IMR-90 (cell line): ENCODE measurements around the gene ARHGEF6. TPM values are rescaled to one million over a fixed set of nuclear protein-coding genes. Genes with fewer than 3 reads are reported as not detected.

Experiments used
- ATAC-seq: fragments of 200-7000 bp; cut with Tn5 transposase; 2 replicates; pipeline ENCODE4 v1.9.1; 2020; ENCODE audit warnings: low read depth, mild to moderate bottlenecking, moderate library complexity
- BruUV-seq: library from RNA; stranded (reverse); fragments of 400-500 nt; replicated peaks from 2 replicates; lab custom pipeline; 2021; lab: Mats Ljungman, UMichigan
- CTCF ChIA-PET: fragments of 300-600 bp; formaldehyde crosslinking; extraction: SDS; loops from one replicate; lab custom pipeline; 2021; ENCODE audit warnings: antibody characterized with exemption; lab: Yijun Ruan, JAX
- POLR2A ChIA-PET: fragments of 300-600 bp; sonication (Branson Sonifier 250); formaldehyde crosslinking; loops from one replicate; lab custom pipeline; 2022; ENCODE audit warnings: antibody characterized with exemption; ENCODE audit not compliant: unreplicated experiment; lab: Charles Lee
- DNase-seq: peaks from one replicate; pipeline ENCODE4 v3.0.0; 2013
- H2AFZ ChIP-seq: replicated peaks from 2 replicates; pipeline ENCODE3; 2013; ENCODE audit warnings: low read length, mild to moderate bottlenecking; ENCODE audit not compliant: poor library complexity
- H2AK5ac ChIP-seq: 2 replicates; pipeline ENCODE4 v1.6.1; 2013; ENCODE audit warnings: low read depth, low read length, inconsistent platforms
- H2AK9ac ChIP-seq: replicated peaks from 2 replicates; pipeline ENCODE3; 2013; ENCODE audit warnings: mild to moderate bottlenecking, low read depth, low read length, moderate library complexity; ENCODE audit not compliant: poor library complexity
- H2BK120ac ChIP-seq: 2 replicates; pipeline ENCODE4 v1.6.1; 2013; ENCODE audit warnings: low read depth, low read length, inconsistent platforms
- H2BK15ac ChIP-seq: 3 replicates; pipeline ENCODE4 v1.6.1; 2013; ENCODE audit warnings: low read depth, low read length, inconsistent platforms
- H2BK20ac ChIP-seq: 2 replicates; pipeline ENCODE4 v1.6.1; 2013; ENCODE audit warnings: low read depth, mild to moderate bottlenecking, inconsistent platforms, low read length, moderate library complexity
- H2BK5ac ChIP-seq: 2 replicates; pipeline ENCODE4 v1.6.1; 2013; ENCODE audit warnings: mild to moderate bottlenecking, low read depth, low read length, inconsistent platforms; ENCODE audit not compliant: poor library complexity, severe bottlenecking
- H3K14ac ChIP-seq: replicated peaks from 2 replicates; pipeline ENCODE4 v1.6.1; 2013; ENCODE audit warnings: low read depth, low read length, inconsistent platforms
- H3K18ac ChIP-seq: 2 replicates; pipeline ENCODE4 v1.6.1; 2013; ENCODE audit warnings: low read depth, low read length, control low read depth
- H3K23ac ChIP-seq: 2 replicates; pipeline ENCODE4 v1.6.1; 2013; ENCODE audit warnings: low read depth, low read length, inconsistent platforms
- H3K27ac ChIP-seq: 2 replicates; pipeline ENCODE4 v1.5.1; 2013; ENCODE audit warnings: mild to moderate bottlenecking, control low read depth, low read length; ENCODE audit not compliant: insufficient read depth
- H3K27me3 ChIP-seq: 2 replicates; pipeline ENCODE4 v1.6.1; 2013; ENCODE audit warnings: low read length; ENCODE audit not compliant: control insufficient read depth, insufficient read depth
- H3K36me3 ChIP-seq: 2 replicates; pipeline ENCODE4 v1.6.1; 2013; ENCODE audit warnings: low read length, mixed read lengths; ENCODE audit not compliant: control insufficient read depth, insufficient read depth
- H3K4ac ChIP-seq: 2 replicates; pipeline ENCODE4 v1.6.1; 2013; ENCODE audit warnings: low read depth, low read length, inconsistent platforms
- H3K4me1 ChIP-seq: 2 replicates; pipeline ENCODE4 v1.6.1; 2013; ENCODE audit warnings: low read length, mixed read lengths; ENCODE audit not compliant: control insufficient read depth, insufficient read depth
- H3K4me2 ChIP-seq: 2 replicates; pipeline ENCODE4 v1.6.1; 2013; ENCODE audit warnings: low read depth, mild to moderate bottlenecking, control low read depth, low read length, moderate library complexity
- H3K4me3 ChIP-seq: 2 replicates; pipeline ENCODE4 v1.5.1; 2013; ENCODE audit warnings: low read depth, mild to moderate bottlenecking, control low read depth, low read length, moderate library complexity; ENCODE audit not compliant: insufficient read depth
- H3K56ac ChIP-seq: 2 replicates; pipeline ENCODE4 v1.6.1; 2013; ENCODE audit warnings: low read length, inconsistent platforms; ENCODE audit not compliant: insufficient read depth; ENCODE audit errors: extremely low read depth
- H3K79me1 ChIP-seq, 2 experiments: 2 replicates each; pipeline ENCODE4 v1.6.1; 2013; ENCODE audit warnings: low read length in 2 of 2, inconsistent platforms in 1 of 2, low read depth in 1 of 2
- H3K9ac ChIP-seq: 2 replicates; pipeline ENCODE4 v1.6.1; 2013; ENCODE audit warnings: low read depth, low read length, control low read depth
- H3K9me1 ChIP-seq: 2 replicates; pipeline ENCODE4 v1.6.1; 2013; ENCODE audit warnings: low read length, inconsistent platforms; ENCODE audit not compliant: insufficient read depth
- H3K9me3 ChIP-seq: 2 replicates; pipeline ENCODE4 v1.6.1; 2013; ENCODE audit warnings: low read length; ENCODE audit not compliant: control insufficient read depth, insufficient read depth
- H4K20me1 ChIP-seq: 2 replicates; pipeline ENCODE4 v1.6.1; 2013; ENCODE audit warnings: low read length, inconsistent platforms; ENCODE audit not compliant: insufficient read depth
- H4K5ac ChIP-seq: 2 replicates; pipeline ENCODE4 v1.6.1; 2013; ENCODE audit warnings: mild to moderate bottlenecking, low read depth, low read length, control low read depth
- H4K8ac ChIP-seq, 2 experiments: 2 replicates each; pipeline ENCODE4 v1.6.1; 2013; ENCODE audit warnings: low read depth in 2 of 2, low read length in 2 of 2, control low read depth in 1 of 2, inconsistent platforms in 1 of 2
- H4K91ac ChIP-seq: 2 replicates; pipeline ENCODE4 v1.6.1; 2013; ENCODE audit warnings: low read depth, low read length, inconsistent platforms; ENCODE audit not compliant: insufficient read depth
- BHLHE40 ChIP-seq: fragments of 150-350 bp; IDR thresholded peaks from 2 replicates; pipeline ENCODE4 v1.6.1; 2016; ENCODE audit warnings: mild to moderate bottlenecking, low read depth, low read length
- CEBPB ChIP-seq: IDR thresholded peaks from 2 replicates; pipeline ENCODE4 v1.6.1; 2012; ENCODE audit warnings: low read depth, low read length, improper control_type of control experiment
- CHD1 ChIP-seq: IDR thresholded peaks from 2 replicates; pipeline ENCODE4 v1.6.1; 2012; ENCODE audit warnings: low read depth, low read length, improper control_type of control experiment
- FOS ChIP-seq: fragments of 150-350 bp; IDR thresholded peaks from 2 replicates; pipeline ENCODE4 v1.6.1; 2016; ENCODE audit warnings: low read depth, low read length
- MAFK ChIP-seq: IDR thresholded peaks from 2 replicates; pipeline ENCODE4 v1.6.1; 2012; ENCODE audit warnings: low read depth, low read length, improper control_type of control experiment
- MAZ ChIP-seq: IDR thresholded peaks from 2 replicates; pipeline ENCODE4 v1.6.1; 2012; ENCODE audit warnings: low read depth, mild to moderate bottlenecking, low read length, improper control_type of control experiment, moderate library complexity, borderline replicate concordance
- MXI1 ChIP-seq: IDR thresholded peaks from 2 replicates; pipeline ENCODE4 v1.6.1; 2012; ENCODE audit warnings: low read depth, mild to moderate bottlenecking, low read length, moderate library complexity, borderline replicate concordance
- NFE2L2 ChIP-seq: fragments of 150-350 bp; IDR thresholded peaks from 2 replicates; pipeline ENCODE4 v1.6.1; 2016; ENCODE audit warnings: low read depth, mild to moderate bottlenecking, low read length
- POLR2A ChIP-seq: IDR thresholded peaks from 2 replicates; pipeline ENCODE4 v1.6.1; 2012; ENCODE audit warnings: mild to moderate bottlenecking, low read depth, low read length
- RAD21 ChIP-seq: IDR thresholded peaks from 2 replicates; pipeline ENCODE4 v1.6.1; 2012; ENCODE audit warnings: low read length, improper control_type of control experiment
- RCOR1 ChIP-seq: IDR thresholded peaks from 2 replicates; pipeline ENCODE4 v1.6.1; 2012; ENCODE audit warnings: mild to moderate bottlenecking, low read length, improper control_type of control experiment; ENCODE audit not compliant: insufficient replicate concordance
- RFX5 ChIP-seq: IDR thresholded peaks from 2 replicates; pipeline ENCODE4 v1.8.0; 2012; ENCODE audit warnings: low read depth, mild to moderate bottlenecking, low read length, moderate library complexity
- SMC3 ChIP-seq: fragments of 150-350 bp; IDR thresholded peaks from 2 replicates; pipeline ENCODE4 v1.6.1; 2016; ENCODE audit warnings: low read depth, mild to moderate bottlenecking, antibody characterized with exemption, low read length, moderate library complexity
- WGBS, 2 experiments: methylation state at CpG; one replicate each; pipeline versions ENCODE4 v1.1.5 to v1.1.7; 2013; ENCODE audit warnings: missing lambda C conversion rate in 2 of 2; ENCODE audit not compliant: insufficient read length in 1 of 2; ENCODE audit errors: extremely low coverage in 2 of 2; 5-methylcytosine and 5-hydroxymethylcytosine counted together
- dilution Hi-C: fragments of 300-500 bp; cut with HindIII; formaldehyde crosslinking; loops from one replicate; pipeline ENCODE4 v1.14.3; 2018; ENCODE audit warnings: low sequenced_read_pairs; ENCODE audit not compliant: unreplicated experiment
- in situ Hi-C: fragments of 300-500 bp; cut with MboI; formaldehyde crosslinking; loops from 3 replicates; pipeline ENCODE4 v1.14.3; 2019; ENCODE audit warnings: low sequenced_read_pairs, inconsistent platforms, mixed read lengths
- intact Hi-C: fragments of 100-400 bp; cut with micrococcal nuclease; formaldehyde crosslinking; loops from 2 replicates; pipeline ENCODE4 v1.10.0; 2022
- polyA plus RNA-seq, 3 experiments: library from polyadenylated mRNA; depleted of rRNA; stranded (reverse); fragments of >200 nt; gene quantifications; 2 replicates each; pipeline ENCODE4 v1.2.3, GENCODE V29; 2012; ENCODE audit warnings: low replicate concordance in 1 of 3
- total RNA-seq: library from RNA; depleted of rRNA; stranded (reverse); fragments of >200 nt; gene quantifications from 2 replicates; pipeline ENCODE4 v1.2.3, GENCODE V29; 2012
- TF ChIP-seq, protein P1 (sequence below): fragments of 150-350 bp; IDR thresholded peaks from 2 replicates; pipeline ENCODE4 v1.6.1; 2016; ENCODE audit warnings: low read depth, mild to moderate bottlenecking, low read length, moderate library complexity, borderline replicate concordance
- TF ChIP-seq, protein P2 (sequence below): fragments of 150-350 bp; IDR thresholded peaks from 2 replicates; pipeline ENCODE4 v1.6.1; 2017; ENCODE audit warnings: mild to moderate bottlenecking, antibody characterized with exemption, low read length, low read depth
- TF ChIP-seq, protein P3 (sequence below): conservative IDR thresholded peaks from 2 replicates; pipeline ENCODE4 v1.5.1; 2012; ENCODE audit warnings: mild to moderate bottlenecking, low read depth, low read length, improper control_type of control experiment

ARHGEF6 gene
- total and polyA plus RNA-seq, 2 of the 4 experiments (the other 2 are of a cell fraction) = 2.1 to 2.7 TPM

DNA sequence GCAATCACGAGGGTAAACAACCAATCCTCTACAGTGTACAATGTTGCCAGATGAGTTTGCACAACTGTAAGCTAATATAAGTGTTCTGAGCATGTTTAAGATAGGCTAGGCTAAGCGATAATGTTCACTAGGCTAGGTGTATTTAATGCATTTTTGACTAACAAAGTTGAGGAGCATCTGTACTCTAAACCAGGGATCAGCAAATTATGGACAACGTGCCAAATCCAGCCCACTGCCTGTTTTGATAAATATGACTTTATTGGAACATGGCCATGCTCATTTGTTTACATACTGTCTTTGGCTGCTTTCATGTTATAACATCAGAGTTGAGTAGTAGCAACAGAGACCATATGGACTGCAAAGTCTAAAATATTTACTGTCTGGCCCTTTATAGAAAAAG lies 46.3 kb upstream of the ARHGEF6 start:
- Histone ChIP-seq H4K91ac (no peak overlapping the region), H3K4me3 (no peak overlapping the region), H3K4me2 (no peak overlapping the region), H4K20me1 (no peaks in the 10 kb centered on the region), H2BK5ac (no peak overlapping the region), H3K56ac (no peak overlapping the region), H2BK120ac (no peak overlapping the region), H2AK9ac (no peak overlapping the region), H2AK5ac (no peak overlapping the region), H2BK15ac (no peak overlapping the region), H3K36me3 (no peaks in the 10 kb centered on the region), H3K79me1 (no peaks in the 10 kb centered on the region), H3K18ac (no peak overlapping the region), H3K9me3 (no peaks in the 10 kb centered on the region), H3K14ac (no peak overlapping the region), H3K9me1 (no peaks in the 10 kb centered on the region), H2AFZ (no peak overlapping the region), H3K27ac (no peak overlapping the region), H4K8ac (no peak overlapping the region), H2BK20ac (no peak overlapping the region), H3K9ac (no peak overlapping the region), H4K5ac (no peak overlapping the region), H3K27me3 (no peaks in the 10 kb centered on the region), H3K4ac (no peak overlapping the region), H3K4me1 (peaks cover 4% of the 10 kb centered on the region; the same call in 1 of the 2 replicates), H3K23ac (no peak overlapping the region)
- DNase-seq (peak; percentile 26), ATAC-seq (peak; percentile 72)
- CTCF ChIA-PET = no interaction called here
- intact Hi-C loops = no loop called here
- no CpG with 5 or more reads among the region's 3 CpGs for WGBS, 2 experiments
- POLR2A ChIA-PET = no interaction called here
- TF ChIP-seq NFE2L2 (no peak), RFX5 (no peak), CHD1 (no peak), BHLHE40 (no peak), RAD21 (no peak), MAZ (no peak), MXI1 (no peak), CEBPB (no peak), RCOR1 (no peak), MAFK (no peak), POLR2A (no peak), SMC3 (no peak), FOS (no peak)
- TF ChIP-seq, protein P1, sequence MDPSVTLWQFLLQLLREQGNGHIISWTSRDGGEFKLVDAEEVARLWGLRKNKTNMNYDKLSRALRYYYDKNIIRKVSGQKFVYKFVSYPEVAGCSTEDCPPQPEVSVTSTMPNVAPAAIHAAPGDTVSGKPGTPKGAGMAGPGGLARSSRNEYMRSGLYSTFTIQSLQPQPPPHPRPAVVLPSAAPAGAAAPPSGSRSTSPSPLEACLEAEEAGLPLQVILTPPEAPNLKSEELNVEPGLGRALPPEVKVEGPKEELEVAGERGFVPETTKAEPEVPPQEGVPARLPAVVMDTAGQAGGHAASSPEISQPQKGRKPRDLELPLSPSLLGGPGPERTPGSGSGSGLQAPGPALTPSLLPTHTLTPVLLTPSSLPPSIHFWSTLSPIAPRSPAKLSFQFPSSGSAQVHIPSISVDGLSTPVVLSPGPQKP = no peak
- TF ChIP-seq, protein P2, sequence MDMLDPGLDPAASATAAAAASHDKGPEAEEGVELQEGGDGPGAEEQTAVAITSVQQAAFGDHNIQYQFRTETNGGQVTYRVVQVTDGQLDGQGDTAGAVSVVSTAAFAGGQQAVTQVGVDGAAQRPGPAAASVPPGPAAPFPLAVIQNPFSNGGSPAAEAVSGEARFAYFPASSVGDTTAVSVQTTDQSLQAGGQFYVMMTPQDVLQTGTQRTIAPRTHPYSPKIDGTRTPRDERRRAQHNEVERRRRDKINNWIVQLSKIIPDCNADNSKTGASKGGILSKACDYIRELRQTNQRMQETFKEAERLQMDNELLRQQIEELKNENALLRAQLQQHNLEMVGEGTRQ = no peak
- TF ChIP-seq, protein P3, sequence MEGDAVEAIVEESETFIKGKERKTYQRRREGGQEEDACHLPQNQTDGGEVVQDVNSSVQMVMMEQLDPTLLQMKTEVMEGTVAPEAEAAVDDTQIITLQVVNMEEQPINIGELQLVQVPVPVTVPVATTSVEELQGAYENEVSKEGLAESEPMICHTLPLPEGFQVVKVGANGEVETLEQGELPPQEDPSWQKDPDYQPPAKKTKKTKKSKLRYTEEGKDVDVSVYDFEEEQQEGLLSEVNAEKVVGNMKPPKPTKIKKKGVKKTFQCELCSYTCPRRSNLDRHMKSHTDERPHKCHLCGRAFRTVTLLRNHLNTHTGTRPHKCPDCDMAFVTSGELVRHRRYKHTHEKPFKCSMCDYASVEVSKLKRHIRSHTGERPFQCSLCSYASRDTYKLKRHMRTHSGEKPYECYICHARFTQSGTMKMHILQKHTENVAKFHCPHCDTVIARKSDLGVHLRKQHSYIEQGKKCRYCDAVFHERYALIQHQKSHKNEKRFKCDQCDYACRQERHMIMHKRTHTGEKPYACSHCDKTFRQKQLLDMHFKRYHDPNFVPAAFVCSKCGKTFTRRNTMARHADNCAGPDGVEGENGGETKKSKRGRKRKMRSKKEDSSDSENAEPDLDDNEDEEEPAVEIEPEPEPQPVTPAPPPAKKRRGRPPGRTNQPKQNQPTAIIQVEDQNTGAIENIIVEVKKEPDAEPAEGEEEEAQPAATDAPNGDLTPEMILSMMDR = no peak
- no TSS peak for BruUV-seq
- dilution Hi-C loops = no loop called here
- in situ Hi-C loops = no loop called here
